A673 (cell line): Measurements from ENCODE around the gene GRIK3. TPM values are rescaled to one million over a fixed set of nuclear protein-coding genes. Genes with fewer than 3 reads are reported as not detected.
"Not testable (repeated sequence)": the region's sequence is repeated elsewhere in the genome, so short reads cannot be mapped to it uniquely, and the experiment has no call there.

Source experiments
- BruUV-seq: library from RNA; stranded (reverse); fragments of 400-500 nt; replicated peaks from 2 replicates; lab custom pipeline; 2021; lab: Mats Ljungman, UMichigan
- CTCF ChIA-PET: fragments of 300-600 bp; sonication (Branson Sonifier 250); formaldehyde crosslinking; loops from one replicate; lab custom pipeline; 2022; ENCODE audit warnings: antibody characterized with exemption; lab: Charles Lee
- POLR2A ChIA-PET: fragments of 300-600 bp; sonication (Branson Sonifier 250); formaldehyde crosslinking; loops from one replicate; lab custom pipeline; 2022; ENCODE audit warnings: antibody characterized with exemption; ENCODE audit not compliant: low non-redundant PET; lab: Charles Lee
- DNase-seq: peaks from one replicate; pipeline ENCODE4 v3.0.0-alpha.2; 2015; ENCODE audit warnings: low spot score
- H3K27ac ChIP-seq: fragments of 200-600 bp; sonication (generic); 2 replicates; pipeline ENCODE4 v1.5.1; 2016; ENCODE audit warnings: mixed run types, low read depth, mild to moderate bottlenecking, mixed read lengths, antibody characterized with exemption, low read length; ENCODE audit not compliant: poor library complexity, severe bottlenecking
- H3K27me3 ChIP-seq: fragments of 200-600 bp; sonication (generic); replicated peaks from 2 replicates; pipeline ENCODE4 v1.6.1; 2017; ENCODE audit warnings: mixed run types, low read depth, mild to moderate bottlenecking, mixed read lengths, antibody characterized with exemption, low read length; ENCODE audit not compliant: insufficient read depth, poor library complexity
- H3K36me3 ChIP-seq: fragments of 200-600 bp; sonication (generic); 2 replicates; pipeline ENCODE4 v1.6.1; 2016; ENCODE audit warnings: mixed run types, mild to moderate bottlenecking, mixed read lengths, antibody characterized with exemption, low read length; ENCODE audit not compliant: insufficient read depth, poor library complexity, severe bottlenecking
- H3K4me1 ChIP-seq: fragments of 200-600 bp; sonication (generic); 2 replicates; pipeline ENCODE4 v1.6.1; 2017; ENCODE audit warnings: mixed run types, mild to moderate bottlenecking, mixed read lengths, antibody characterized with exemption, low read length; ENCODE audit not compliant: insufficient read depth, poor library complexity, severe bottlenecking
- H3K4me3 ChIP-seq: fragments of 200-600 bp; sonication (generic); 2 replicates; pipeline ENCODE4 v1.5.1; 2016; ENCODE audit warnings: low read depth, mixed run types, mild to moderate bottlenecking, mixed read lengths, low read length; ENCODE audit not compliant: poor library complexity, severe bottlenecking
- H3K9me3 ChIP-seq: fragments of 200-600 bp; sonication (generic); 2 replicates; pipeline ENCODE4 v1.6.1; 2016; ENCODE audit warnings: mixed run types, low read depth, mild to moderate bottlenecking, mixed read lengths, antibody characterized with exemption, low read length; ENCODE audit not compliant: poor library complexity, severe bottlenecking
- EZH2 ChIP-seq: fragments of 200-600 bp; sonication (generic); IDR thresholded peaks from 2 replicates; pipeline ENCODE4 v1.6.1; 2017; ENCODE audit warnings: borderline replicate concordance, low read depth, mild to moderate bottlenecking, mixed read lengths, antibody characterized with exemption, low read length; ENCODE audit not compliant: poor library complexity, severe bottlenecking
- intact Hi-C: fragments of 100-400 bp; cut with micrococcal nuclease; formaldehyde crosslinking; loops from one replicate; pipeline ENCODE4 v1.10.0; 2022; ENCODE audit not compliant: unreplicated experiment
- total RNA-seq: library from RNA; stranded (reverse); gene quantifications from 2 replicates; pipeline ENCODE4 v1.2.3, GENCODE V29; 2021
- TF ChIP-seq, protein P1 (sequence below): fragments of 300-800, 200-600 bp; sonication (generic); conservative IDR thresholded peaks from 2 replicates; pipeline ENCODE4 v1.5.1; 2017; ENCODE audit warnings: low read depth, mild to moderate bottlenecking, antibody characterized with exemption, low read length, moderate library complexity, mixed read lengths

The GRIK3 gene
- total RNA-seq, 1 experiment from 2014 or later, result 0.17 TPM

DNA sequence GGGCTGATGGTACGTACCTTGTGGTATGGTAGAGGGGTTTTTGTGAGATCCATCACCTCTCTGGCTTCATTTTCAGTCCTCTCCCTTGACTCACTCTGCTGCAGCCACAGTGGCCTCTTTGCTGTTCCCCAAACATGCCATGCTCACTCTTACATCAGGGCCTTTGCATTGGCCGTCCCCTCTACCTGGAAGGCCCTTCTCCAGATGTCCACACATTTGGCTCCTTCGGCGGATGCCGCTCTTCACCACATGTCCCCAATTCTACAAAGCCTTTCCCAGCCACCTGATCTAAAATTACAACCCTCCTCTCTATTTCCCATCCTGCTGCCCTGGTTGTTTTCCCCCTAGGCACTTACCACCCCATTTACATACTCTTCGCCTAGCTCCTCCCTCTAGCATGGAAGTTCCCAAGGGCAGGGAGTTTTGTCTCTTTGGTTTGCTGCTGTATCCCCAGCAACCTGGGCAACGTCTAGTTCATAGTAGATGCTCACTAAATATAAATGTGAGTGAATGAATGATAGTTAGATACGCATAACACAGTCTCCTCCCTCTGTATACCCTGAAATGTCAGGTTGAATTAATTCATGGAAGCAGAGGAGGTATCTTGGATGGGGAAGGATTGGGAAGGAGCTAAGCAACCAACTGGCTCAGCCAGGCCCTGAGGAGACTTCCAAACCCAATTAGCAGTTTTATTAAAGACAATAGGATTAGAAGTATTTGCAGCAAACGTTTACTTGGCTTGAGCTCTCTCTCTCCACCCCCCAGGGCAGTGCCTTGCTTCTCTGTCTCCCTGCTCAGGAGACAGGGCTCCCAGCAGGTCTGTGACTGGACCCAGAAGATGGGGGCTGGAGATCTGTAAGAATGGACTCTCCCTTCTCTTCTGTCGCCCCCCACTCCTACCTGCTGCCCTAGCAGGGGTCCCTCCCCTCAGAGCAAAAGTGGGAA is 264.2 kb downstream of the GRIK3 start:
- no peak for TF ChIP-seq EZH2
- TF ChIP-seq, protein P1, sequence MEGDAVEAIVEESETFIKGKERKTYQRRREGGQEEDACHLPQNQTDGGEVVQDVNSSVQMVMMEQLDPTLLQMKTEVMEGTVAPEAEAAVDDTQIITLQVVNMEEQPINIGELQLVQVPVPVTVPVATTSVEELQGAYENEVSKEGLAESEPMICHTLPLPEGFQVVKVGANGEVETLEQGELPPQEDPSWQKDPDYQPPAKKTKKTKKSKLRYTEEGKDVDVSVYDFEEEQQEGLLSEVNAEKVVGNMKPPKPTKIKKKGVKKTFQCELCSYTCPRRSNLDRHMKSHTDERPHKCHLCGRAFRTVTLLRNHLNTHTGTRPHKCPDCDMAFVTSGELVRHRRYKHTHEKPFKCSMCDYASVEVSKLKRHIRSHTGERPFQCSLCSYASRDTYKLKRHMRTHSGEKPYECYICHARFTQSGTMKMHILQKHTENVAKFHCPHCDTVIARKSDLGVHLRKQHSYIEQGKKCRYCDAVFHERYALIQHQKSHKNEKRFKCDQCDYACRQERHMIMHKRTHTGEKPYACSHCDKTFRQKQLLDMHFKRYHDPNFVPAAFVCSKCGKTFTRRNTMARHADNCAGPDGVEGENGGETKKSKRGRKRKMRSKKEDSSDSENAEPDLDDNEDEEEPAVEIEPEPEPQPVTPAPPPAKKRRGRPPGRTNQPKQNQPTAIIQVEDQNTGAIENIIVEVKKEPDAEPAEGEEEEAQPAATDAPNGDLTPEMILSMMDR, result no peak
- POLR2A ChIA-PET, result no interaction called here
- intact Hi-C loops, result no loop called here
- DNase-seq, result no peak
- Histone ChIP-seq H3K9me3 (no peaks in the 10 kb centered on the region), H3K36me3 (no peaks in the 10 kb centered on the region), H3K27ac (no peak overlapping the region), H3K4me1 (no peaks in the 10 kb centered on the region), H3K4me3 (no peak overlapping the region), H3K27me3 (no peaks in the 10 kb centered on the region)
- CTCF ChIA-PET, result no interaction called here
- BruUV-seq, result no TSS peak

DNA sequence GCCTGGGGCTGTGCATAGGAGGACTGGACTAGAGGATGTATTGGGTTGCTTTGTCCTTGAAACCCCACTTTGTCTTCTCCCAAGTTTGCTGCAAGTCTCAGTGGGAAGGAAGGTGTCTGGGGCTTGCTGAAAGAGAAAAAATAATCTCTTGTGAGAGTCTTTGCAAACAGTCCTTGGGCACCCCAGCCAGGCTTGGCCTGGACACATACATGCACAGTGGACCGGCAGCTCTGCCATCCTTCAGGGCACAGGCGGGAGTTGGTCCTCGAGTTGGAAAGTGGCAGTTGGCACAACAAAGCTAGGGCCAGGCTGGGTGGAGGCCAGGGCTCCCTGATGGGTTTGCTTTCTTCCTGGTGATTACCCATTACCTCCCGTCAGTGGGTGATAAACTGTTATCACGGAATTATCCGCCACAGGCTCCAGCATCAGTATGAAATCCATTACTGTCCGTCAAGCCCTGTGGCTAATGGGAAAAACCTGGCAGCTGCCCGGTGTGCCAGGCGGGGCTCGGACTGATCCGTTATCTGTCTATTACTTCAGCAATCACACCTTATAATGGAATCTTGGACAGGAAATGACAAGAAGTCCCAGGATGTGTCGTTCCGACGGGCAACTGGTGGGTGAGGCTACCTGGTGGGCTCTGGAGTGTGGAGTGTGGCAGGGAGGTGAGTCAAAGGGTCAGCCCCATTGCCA is 265.7 kb downstream of the GRIK3 start:
- no peak for DNase-seq
- TF ChIP-seq, protein P1, result no peak
- TF ChIP-seq EZH2, result no peak
- Histone ChIP-seq H3K9me3 (no peaks in the 10 kb centered on the region), H3K27me3 (no peaks in the 10 kb centered on the region), H3K36me3 (no peaks in the 10 kb centered on the region), H3K4me3 (no peak overlapping the region), H3K4me1 (no peaks in the 10 kb centered on the region), H3K27ac (no peak overlapping the region)
- BruUV-seq, result no TSS peak
- intact Hi-C loops, result no loop called here
- POLR2A ChIA-PET, result no interaction called here
- CTCF ChIA-PET, result no interaction called here

DNA sequence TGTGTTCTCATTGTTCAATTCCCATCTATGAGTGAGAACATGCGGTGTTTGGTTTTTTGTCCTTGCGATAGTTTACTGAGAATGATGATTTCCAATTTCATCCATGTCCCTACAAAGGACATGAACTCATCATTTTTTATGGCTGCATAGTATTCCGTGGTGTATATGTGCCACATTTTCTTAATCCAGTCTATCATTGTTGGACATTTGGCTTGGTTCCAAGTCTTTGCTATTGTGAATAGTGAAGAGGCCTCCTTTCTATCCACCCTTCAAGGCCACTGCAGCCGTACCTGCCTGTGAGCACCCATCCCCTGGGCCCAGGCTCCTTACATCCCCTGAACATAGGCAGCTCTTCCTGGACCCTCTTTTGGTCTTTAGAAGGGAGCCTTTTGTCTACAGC is 266.9 kb downstream of the GRIK3 start:
- POLR2A ChIA-PET, H3K4me3 ChIP-seq: not testable (repeated sequence)

More for the DNA sequence above, 266.9 kb downstream of the GRIK3 start:
- DNase-seq, CTCF ChIA-PET, intact Hi-C loops, H3K27me3 ChIP-seq, H3K4me1 ChIP-seq, H3K9me3 ChIP-seq, H3K36me3 ChIP-seq, H3K27ac ChIP-seq, BruUV-seq: not testable (repeated sequence)
